Tibial nerve (tissue), 4 donors: Measurements from ENCODE around the gene ELMO3. TPM values are rescaled to one million over a fixed set of nuclear protein-coding genes. Genes with fewer than 3 reads are reported as not detected.

Experiments used
- DNase-seq, 2 donors: peaks; one replicate each; pipeline ENCODE4 v3.0.0-alpha.2; 2019; ENCODE audit warnings: low spot score in 2 of 2
- H3K27ac ChIP-seq, 4 donors: fragments of 200-600 bp; sonication (generic) in 3 of 4; one replicate each; pipeline ENCODE4 v1.5.1; 2017 to 2019; ENCODE audit warnings: mild to moderate bottlenecking in 1 of 4
- H3K27me3 ChIP-seq, 2 donors: fragments of 200-600 bp; sonication (generic) in 1 of 2; one replicate each; pipeline versions ENCODE4 v1.5.1 to v1.6.0; 2017 to 2019
- H3K36me3 ChIP-seq, 3 donors: fragments of 200-600 bp; sonication (generic); one replicate each; pipeline ENCODE4 v1.5.1; 2018 to 2019
- H3K4me1 ChIP-seq, 4 donors: fragments of 200-600 bp; sonication (generic) in 3 of 4; one replicate each; pipeline ENCODE4 v1.5.1; 2017 to 2019
- H3K4me3 ChIP-seq, 4 donors: fragments of 200-600 bp; sonication (generic) in 3 of 4; one replicate each; pipeline ENCODE4 v1.5.1; 2017 to 2019; ENCODE audit warnings: mild to moderate bottlenecking in 1 of 4, moderate library complexity in 1 of 4
- H3K9me3 ChIP-seq, 4 donors: fragments of 200-600 bp; sonication (generic) in 3 of 4; one replicate each; pipeline ENCODE4 v1.5.1; 2017 to 2019
- EP300 ChIP-seq, 2 donors: sonication (generic); formaldehyde crosslinking; IDR thresholded peaks; one replicate each; pipeline ENCODE4 v1.6.1; 2017; ENCODE audit warnings: antibody characterized with exemption in 2 of 2, mild to moderate bottlenecking in 1 of 2
- POLR2A ChIP-seq, 2 donors: fragments of 450-650 bp; IDR thresholded peaks; one replicate each; pipeline ENCODE4 v1.6.1; 2017; ENCODE audit warnings: antibody characterized with exemption in 2 of 2, mild to moderate bottlenecking in 2 of 2, moderate library complexity in 2 of 2
- WGBS, 2 donors: methylation state at CpG; one replicate each; pipeline ENCODE4 v1.1.5; 2018; 5-methylcytosine and 5-hydroxymethylcytosine counted together
- total RNA-seq, 4 donors: library from RNA; depleted of rRNA; stranded (reverse); fragments of >200 nt; gene quantifications; one replicate each; pipeline ENCODE4 v1.1.0, GENCODE V29; 2016
- TF ChIP-seq, protein P1 (sequence below), 5 experiments: fragments of 200-600 bp in 3 of 5; fragments of 450-650 bp in 2 of 5; sonication (generic) in 3 of 5; IDR thresholded peaks; one replicate each; pipeline ENCODE4 v1.5.1; 2016 to 2019; ENCODE audit warnings: antibody characterized with exemption in 5 of 5, mild to moderate bottlenecking in 3 of 5, moderate library complexity in 2 of 5

The ELMO3 gene
- total RNA-seq, 4 donors from 2014 or later = 2.4 to 14.4 (median 4.4) TPM

DNA sequence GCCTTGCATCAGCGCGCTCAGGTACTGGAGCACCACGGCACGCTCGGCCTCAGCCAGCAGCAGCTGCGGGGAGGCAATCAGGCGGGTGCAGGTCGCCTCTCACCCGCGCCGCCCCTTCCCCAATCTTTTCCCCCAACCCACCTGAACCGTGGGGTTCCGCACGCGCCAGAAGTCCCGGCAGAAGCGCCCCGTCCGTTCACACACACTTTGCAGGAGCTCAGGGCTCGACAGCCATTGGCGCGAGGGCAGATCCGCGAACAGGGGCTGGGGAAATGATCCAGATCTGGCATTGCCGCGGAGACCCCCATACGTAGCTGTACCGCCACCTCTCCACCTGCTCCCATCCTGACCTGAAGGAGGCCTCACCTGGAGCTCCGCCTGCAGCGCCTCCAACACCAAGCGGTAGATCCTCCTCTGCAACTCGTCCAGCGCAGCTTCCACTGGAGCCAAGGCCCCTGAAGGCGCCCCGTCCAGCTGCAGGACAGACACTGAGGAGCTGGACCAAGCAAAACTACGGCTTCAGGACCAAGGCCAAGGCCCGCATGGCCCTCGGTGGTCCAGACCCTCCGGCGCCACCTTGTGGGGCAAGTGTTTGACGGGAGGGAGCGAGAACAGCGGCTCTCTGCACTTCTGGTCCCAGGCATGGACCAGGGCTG, 13.8 kb upstream of the ELMO3 start:
- 13 to 15% methylated on average over 16 to 33 of the region's 43 CpGs for WGBS, 2 donors
- TF ChIP-seq, protein P1, sequence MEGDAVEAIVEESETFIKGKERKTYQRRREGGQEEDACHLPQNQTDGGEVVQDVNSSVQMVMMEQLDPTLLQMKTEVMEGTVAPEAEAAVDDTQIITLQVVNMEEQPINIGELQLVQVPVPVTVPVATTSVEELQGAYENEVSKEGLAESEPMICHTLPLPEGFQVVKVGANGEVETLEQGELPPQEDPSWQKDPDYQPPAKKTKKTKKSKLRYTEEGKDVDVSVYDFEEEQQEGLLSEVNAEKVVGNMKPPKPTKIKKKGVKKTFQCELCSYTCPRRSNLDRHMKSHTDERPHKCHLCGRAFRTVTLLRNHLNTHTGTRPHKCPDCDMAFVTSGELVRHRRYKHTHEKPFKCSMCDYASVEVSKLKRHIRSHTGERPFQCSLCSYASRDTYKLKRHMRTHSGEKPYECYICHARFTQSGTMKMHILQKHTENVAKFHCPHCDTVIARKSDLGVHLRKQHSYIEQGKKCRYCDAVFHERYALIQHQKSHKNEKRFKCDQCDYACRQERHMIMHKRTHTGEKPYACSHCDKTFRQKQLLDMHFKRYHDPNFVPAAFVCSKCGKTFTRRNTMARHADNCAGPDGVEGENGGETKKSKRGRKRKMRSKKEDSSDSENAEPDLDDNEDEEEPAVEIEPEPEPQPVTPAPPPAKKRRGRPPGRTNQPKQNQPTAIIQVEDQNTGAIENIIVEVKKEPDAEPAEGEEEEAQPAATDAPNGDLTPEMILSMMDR (IDR thresholded peaks at IDR 0.05) = peak; percentile 78 to 92 (median 88)
- TF ChIP-seq POLR2A (IDR thresholded peaks at IDR 0.05) (no peak), EP300 (IDR thresholded peaks at IDR 0.05) (peak in 1 of 2 donors; percentile 60)
- H3K27me3 ChIP-seq = no peaks in the 10 kb centered on the region
- DNase-seq = peak; percentile 90 to 95
- peak overlapping the region in 3 of 4 donors; percentile 92 to 99 (median 93) for H3K27ac ChIP-seq
- H3K9me3 ChIP-seq = no peaks in the 10 kb centered on the region
- H3K4me1 ChIP-seq = peaks cover 0 to 39% (median 18%) of the 10 kb centered on the region in 4 donors
- H3K4me3 ChIP-seq = peak overlapping the region; percentile 49 to 76 (median 68)
- H3K36me3 ChIP-seq = no peaks in the 10 kb centered on the region

DNA sequence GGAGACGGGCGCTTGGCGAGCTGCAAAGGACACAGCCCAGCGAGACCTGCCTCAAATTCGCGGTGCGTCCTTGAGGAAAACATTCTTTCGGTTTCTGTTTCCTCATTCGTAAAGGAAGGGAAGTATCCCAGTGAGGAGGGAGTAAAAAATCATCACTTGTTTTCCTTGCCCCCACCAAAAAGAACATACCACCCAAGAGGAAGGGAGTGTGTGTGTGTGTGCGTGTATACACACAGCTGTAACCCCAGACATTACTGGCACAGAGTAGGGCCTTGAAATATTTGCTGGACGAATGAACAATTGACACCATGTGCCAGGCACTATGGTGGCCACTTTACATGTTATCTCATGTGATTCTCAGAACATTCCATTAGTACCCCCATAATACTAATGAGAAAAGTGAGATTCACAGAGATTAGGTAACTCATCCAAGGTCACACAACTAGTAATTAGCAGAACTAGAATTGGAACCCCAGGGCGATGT, 13.2 kb upstream of the ELMO3 start:
- H3K4me1 ChIP-seq = peaks cover 0 to 39% (median 18%) of the 10 kb centered on the region in 4 donors
- TF ChIP-seq, protein P1 (IDR thresholded peaks at IDR 0.05) = peak in 1 of 5 experiments; percentile 14
- TF ChIP-seq EP300 (IDR thresholded peaks at IDR 0.05) = no peak
- no peak for TF ChIP-seq POLR2A (IDR thresholded peaks at IDR 0.05)
- H3K27ac ChIP-seq = peak overlapping the region in 1 of 4 donors; percentile 99
- H3K27me3 ChIP-seq = no peaks in the 10 kb centered on the region
- WGBS, 2 donors = 6 to 12% methylated on average over 12 of the region's 12 CpGs
- no peaks in the 10 kb centered on the region for H3K36me3 ChIP-seq
- no peak for DNase-seq
- peak overlapping the region in 3 of 4 donors; percentile 2 to 76 (median 3) for H3K4me3 ChIP-seq
- H3K9me3 ChIP-seq = no peaks in the 10 kb centered on the region

DNA sequence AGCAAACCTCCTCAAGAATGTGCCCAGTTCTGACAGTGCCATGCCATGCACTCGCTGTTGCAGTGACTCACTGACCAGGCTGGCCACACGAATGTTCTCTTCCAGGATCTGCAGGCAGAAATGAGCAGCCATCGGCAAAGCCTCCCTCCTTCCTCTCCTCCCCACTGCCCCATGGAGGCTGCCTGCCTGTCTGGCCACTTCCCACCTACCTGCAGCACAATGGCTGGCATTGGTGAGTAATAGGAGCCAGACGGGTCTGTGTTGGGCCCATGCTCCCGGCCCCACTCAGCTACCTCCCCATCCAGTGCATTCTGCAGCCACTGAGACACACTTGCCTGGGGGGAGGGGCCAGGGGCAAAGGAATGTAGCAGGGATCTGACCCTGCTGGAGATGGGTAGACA, 12.4 kb upstream of the ELMO3 start:
- TF ChIP-seq POLR2A (IDR thresholded peaks at IDR 0.05) = no peak
- TF ChIP-seq, protein P1 (IDR thresholded peaks at IDR 0.05) = no peak
- H3K4me1 ChIP-seq = peaks cover 0 to 39% (median 16%) of the 10 kb centered on the region in 4 donors
- DNase-seq = no peak
- no peaks in the 10 kb centered on the region for H3K36me3 ChIP-seq
- WGBS, 2 donors = 45 to 56% methylated on average over 5 of the region's 5 CpGs
- no peak overlapping the region for H3K27ac ChIP-seq
- H3K4me3 ChIP-seq = no peak overlapping the region
- no peaks in the 10 kb centered on the region for H3K27me3 ChIP-seq
- H3K9me3 ChIP-seq = no peaks in the 10 kb centered on the region

DNA sequence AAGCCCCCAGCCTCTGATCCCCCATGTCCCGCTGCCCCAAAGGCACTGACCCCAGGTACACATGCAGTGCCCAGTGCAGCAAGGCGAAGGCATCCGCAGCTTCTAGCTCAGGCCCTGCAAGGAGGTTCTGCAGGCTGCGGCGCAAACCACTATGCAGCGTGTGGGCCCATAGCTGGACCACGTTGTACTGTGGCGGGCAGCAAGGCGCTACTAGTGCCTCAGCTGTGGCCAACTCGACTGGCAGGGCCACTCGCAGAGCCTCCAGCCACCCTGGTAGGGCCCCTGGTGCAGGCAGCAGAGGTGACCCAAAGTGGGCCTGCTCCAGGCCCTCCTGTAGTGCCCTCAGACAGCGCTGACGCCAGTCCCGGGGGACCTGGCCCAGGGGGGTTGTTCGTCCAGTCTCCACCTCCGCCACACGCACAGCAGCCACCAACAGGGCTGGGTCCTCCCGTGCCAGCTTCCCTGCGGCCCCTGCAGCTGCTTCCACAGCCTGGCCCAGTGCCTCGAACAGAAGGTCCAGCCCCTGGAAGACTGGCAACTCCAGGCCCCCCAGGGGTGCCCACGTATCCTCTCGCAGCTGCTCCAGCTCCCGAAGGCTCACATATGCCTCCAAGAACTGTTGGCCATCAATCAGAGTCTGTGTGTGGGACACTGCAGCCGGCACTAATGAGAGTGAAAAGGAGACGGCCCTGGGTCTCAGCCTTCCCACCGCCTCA, 11.6 kb upstream of the ELMO3 start:
- no peaks in the 10 kb centered on the region for H3K9me3 ChIP-seq
- TF ChIP-seq POLR2A (IDR thresholded peaks at IDR 0.05) (no peak), EP300 (IDR thresholded peaks at IDR 0.05) (no peak)
- TF ChIP-seq, protein P1 (IDR thresholded peaks at IDR 0.05) = no peak
- no peak overlapping the region for H3K27ac ChIP-seq
- WGBS, 2 donors = 79 to 85% methylated on average over 14 to 24 of the region's 26 CpGs
- H3K4me3 ChIP-seq = no peak overlapping the region
- H3K36me3 ChIP-seq = no peaks in the 10 kb centered on the region
- peaks cover 0 to 38% (median 17%) of the 10 kb centered on the region in 4 donors for H3K4me1 ChIP-seq
- no peaks in the 10 kb centered on the region for H3K27me3 ChIP-seq
- DNase-seq = no peak

DNA sequence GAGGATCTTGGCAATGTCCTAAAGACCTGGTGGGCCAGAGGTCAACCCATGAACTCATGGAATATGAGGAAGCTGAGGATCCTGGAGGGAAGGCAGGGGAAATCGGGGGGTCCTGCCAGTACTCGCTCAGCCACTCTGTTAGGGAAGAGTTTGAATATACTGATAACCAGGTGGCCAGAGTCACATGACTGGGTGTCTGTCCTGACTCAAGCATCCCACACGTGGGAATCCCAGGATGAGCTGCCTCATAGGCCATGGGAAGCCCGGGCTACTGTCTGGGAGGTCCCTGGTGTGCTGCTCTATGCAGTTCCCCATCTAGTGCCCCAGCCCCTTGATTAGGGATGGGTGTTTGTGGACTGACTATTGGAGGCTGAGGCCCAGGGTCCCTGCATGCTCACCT, 10.6 kb upstream of the ELMO3 start:
- Histone ChIP-seq H3K9me3 (no peaks in the 10 kb centered on the region), H3K27ac (no peak overlapping the region), H3K4me3 (no peak overlapping the region), H3K4me1 (peaks cover 0 to 39% (median 26%) of the 10 kb centered on the region in 4 donors), H3K36me3 (no peaks in the 10 kb centered on the region), H3K27me3 (no peaks in the 10 kb centered on the region)
- 69 to 71% methylated on average over 4 of the region's 4 CpGs for WGBS, 2 donors
- DNase-seq = no peak
- TF ChIP-seq EP300 (IDR thresholded peaks at IDR 0.05) = no peak
- TF ChIP-seq, protein P1 (IDR thresholded peaks at IDR 0.05) = no peak
- no peak for TF ChIP-seq POLR2A (IDR thresholded peaks at IDR 0.05)
